ENCODE results near the gene KRT72.

DNA sequence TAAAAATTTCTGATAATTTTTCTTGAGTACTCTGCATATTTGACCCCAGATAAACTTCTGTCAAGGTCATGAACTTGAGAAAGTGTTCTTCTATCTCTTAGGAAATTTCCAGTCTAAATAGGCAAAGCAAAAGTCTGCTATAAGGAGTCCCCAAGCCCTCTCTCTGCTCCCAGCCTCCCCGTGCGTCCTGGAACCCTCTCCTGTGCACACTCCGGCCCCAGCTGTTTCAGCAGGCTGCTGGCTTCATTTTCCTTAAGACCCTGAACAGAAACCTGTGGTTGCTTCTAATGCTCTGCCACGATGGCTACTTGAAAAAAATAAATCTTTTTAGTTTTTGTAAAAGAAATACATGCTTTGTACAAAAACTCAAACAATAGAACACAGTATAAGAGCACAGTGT, 36.0 kb upstream of the KRT72 start:
- TF ChIP-seq ZNF274 (IDR thresholded peaks at IDR 0.05; ENCODE audit: low read depth, low read length) (no peak), CTCF (IDR thresholded peaks at IDR 0.05 in 2 of 3, conservative IDR thresholded peaks at IDR 0.05 in 1 of 3; ENCODE audit: borderline replicate concordance in 1 of 3, insufficient read depth in 1 of 3, low read depth in 2 of 3, low read length in 2 of 3) (no peak), EZH2 (IDR thresholded peaks at IDR 0.05) (no peak), POLR2AphosphoS5 (IDR thresholded peaks at IDR 0.05; ENCODE audit: low read depth, low read length) (no peak), REST (IDR thresholded peaks at IDR 0.05; ENCODE audit: low read depth) (no peak), POLR2A (IDR thresholded peaks at IDR 0.05; ENCODE audit: borderline replicate concordance, extremely low read depth, insufficient read depth, insufficient read length) (no peak), YY1 (IDR thresholded peaks at IDR 0.05; ENCODE audit: extremely low read depth, insufficient replicate concordance, low read depth, low read length) (no peak), JUND (IDR thresholded peaks at IDR 0.05) (no peak)

Data from HCT116 (cell line).